HG02623 (cell line): ENCODE data around the gene CBL.

Experiments
- ATAC-seq: cut with Tn5 transposase; IDR thresholded peaks from one replicate; pipeline ENCODE4 v1.9.1; 2021; ENCODE audit warnings: moderate library complexity; ENCODE audit not compliant: unreplicated experiment

The CBL gene

DNA sequence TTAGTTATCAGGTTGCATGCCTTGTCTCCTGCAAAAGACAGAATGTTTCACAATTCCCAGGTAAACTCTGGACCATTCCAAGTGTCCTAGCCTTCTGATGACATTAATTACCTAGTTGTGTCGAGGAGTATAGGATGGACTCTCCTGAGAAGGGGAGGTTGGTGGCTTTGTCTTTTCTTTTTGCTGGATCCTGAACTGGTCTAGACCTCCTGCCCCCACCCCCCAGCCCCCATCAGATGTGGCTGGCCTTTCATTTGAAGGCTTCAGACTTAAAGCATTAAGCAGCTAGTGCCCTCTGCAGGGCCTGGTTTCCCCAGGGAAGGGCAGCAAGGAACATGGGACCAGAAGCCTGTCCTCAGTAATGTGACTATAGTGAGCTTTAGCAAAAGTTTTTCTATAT is 101.1 kb downstream of the CBL start:
- ATAC-seq = no peak

GRCh38 chr11:119307974-119308373 is 101.8 kb downstream of the CBL start:
- no peak for ATAC-seq

- no peak for ATAC-seq
Measured at GRCh38 chr11:119309411-119309810, 103.3 kb downstream of the CBL start.

DNA sequence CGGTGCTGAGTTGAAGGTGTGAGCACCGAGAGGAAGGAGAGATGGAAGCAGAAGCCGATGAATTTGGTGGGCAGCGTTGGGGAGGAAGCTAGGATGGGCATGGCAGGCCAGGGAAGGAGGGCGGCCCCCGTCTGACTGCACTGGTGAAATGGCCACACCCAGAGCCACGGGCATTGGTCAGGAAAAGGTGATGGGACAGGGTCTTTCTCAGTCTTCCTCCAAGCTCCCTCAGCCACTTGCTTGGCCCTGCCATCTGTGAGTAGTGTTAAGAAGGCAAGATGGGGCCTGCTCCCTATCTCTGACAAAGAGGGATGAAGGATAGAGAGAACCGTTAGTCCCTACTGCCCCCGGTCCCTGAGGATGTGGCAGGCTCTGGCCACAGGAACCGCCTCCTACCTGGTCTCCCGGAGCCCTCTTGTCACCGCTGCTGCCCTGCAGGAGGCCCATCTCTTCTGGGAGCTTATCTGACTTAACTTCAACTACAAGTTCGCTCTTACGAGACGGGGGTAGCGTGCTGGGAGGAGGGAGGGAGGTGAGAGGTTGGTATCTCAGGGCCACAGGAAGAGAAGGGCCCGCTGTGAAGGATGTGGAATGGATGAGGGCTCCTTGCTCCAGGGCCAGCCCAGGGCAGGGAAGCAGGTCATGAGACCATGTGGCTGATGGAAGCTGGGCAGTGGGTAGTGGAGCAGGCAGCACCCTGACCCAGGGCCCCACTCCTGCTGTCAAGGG is 104.0 kb downstream of the CBL start:
- ATAC-seq = no peak

DNA sequence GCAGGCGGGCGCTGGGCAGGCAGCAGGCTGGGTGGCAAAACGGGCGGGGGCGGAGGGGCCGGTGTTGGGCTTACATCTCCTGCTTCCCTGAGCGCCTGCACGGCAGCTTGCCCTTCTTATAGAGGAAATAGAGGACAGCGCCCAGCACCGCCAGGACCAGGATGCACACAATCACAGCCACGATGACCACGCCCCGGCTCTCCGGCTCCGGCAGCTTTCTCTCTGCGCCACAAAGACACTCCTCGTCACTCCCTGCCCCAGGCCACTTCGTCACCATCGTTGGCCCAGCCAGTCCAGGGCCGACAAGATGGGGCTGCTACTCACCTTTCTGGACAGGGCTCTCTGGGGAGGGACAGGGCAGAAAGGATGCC is 104.5 kb downstream of the CBL start:
- no peak for ATAC-seq

DNA sequence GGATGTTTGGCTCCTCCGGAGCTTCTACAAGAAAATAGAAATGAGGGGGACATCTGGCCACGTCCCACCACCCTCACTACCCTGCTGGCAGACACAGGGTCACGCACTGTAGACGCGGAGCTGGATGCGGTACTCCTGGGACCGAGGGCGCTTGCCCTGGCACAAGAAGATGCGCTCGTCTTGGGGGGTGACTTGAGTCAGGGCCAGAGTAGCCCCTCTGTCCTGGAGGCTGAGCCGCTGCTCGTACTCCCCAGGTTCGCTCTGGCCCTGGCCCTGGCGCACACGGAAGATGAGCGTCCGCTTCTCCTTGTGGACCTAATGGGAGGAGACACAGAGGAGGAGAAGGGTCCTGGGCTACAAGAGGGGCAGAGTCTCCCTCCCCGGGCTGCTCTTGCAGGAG is 108.6 kb downstream of the CBL start:
- ATAC-seq = no peak

- peak; percentile 39 for ATAC-seq
Measured at GRCh38 chr11:119315131-119316015, 109.2 kb downstream of the CBL start.

- ATAC-seq = no peak
Measured at GRCh38 chr11:119316016-119316728, 110.0 kb downstream of the CBL start.

- no peak for ATAC-seq
Measured at GRCh38 chr11:119316729-119317591, 110.8 kb downstream of the CBL start, which contains the start of gene MCAM. Gene MCAM (minus strand): TSS chr11:119317130. CDS start chr11:119317101, 29 bp downstream.

DNA sequence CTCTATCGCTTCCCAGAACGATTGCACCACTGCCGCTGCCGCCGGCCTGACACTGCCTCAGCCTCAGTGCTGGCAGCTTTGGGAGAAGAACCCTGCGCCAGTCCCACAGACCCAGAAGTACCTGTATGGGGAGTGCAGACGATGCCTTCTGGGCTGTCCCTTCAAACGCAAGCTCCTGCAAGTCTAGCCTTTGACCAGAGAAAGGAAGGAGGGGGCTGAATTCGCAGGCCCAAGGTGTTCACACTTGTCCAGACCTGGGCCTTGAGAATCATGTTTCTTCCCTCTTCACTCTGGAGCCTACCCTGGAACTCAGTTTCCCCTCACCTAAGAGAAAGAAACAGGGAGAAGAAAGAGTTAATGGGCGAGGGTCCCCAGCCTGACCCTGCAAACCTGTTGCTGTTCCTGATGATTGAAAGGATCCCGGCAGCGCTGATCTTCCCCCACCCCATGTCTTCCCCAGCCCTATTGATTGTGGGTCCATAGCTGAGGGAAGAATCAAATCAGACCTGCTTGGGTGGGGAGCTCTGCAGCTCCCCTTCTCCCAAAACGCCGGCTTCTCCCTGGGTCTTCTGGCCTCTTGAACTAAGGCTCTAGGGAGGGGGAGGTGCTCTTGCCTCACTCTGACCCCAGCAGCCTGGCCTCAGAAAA is 111.6 kb downstream of the CBL start:
- no peak for ATAC-seq

GRCh38 chr11:119318240-119319135 is 112.3 kb downstream of the CBL start:
- ATAC-seq = no peak

DNA sequence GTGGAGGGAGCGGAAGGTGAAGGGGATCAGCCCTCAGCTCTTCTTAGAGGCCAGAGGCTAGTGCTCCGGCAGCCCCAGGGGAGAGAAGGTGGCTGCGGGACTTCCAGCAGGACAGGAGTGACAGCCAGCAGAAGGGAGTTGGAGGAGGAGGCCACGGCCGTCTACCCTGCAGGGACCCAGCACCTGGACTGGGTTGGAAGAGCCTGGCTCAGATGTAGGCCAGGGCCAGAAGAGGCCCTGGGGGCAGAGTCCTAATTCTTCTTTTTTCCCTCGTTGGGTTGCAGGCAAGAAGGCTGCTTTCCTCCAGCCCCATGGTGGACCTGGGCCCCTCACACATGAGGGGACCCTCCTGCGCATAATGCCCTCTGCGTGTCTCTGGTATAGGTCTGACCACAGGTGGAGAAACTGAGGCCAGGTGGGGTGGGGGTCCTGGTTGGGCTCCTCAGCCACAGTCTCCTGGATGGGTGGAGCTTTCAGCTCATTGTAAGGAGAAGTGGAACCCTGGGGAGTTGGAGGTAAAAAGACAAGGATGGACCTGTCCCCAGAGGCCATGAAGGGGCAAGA is 113.1 kb downstream of the CBL start:
- ATAC-seq = no peak

DNA sequence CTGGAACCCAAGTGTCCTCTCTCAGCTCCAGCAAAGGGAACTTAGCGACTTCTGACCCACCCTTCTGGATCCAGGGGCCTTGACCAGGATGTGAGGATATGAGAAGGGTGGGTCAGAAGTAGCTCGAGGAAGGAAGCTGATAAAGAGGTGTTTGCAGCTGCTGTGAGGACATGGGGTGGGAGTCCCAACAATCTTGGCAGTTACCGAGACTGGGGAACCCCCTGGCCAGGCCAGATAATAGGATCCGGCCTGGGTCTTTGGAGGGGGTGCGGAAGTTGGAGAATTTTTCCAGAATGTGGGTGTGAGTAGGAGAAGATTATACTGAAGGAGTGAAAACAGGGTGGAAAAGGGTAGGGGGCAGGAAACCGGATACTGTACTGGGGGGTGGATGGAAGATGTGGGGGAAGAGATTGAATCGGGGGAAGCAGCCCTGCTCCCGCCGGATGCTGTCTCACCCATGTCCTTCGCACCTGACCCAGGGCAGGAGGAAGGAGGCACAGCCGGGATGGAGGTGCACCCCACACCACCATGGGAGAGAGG is 113.6 kb downstream of the CBL start:
- ATAC-seq = no peak

DNA sequence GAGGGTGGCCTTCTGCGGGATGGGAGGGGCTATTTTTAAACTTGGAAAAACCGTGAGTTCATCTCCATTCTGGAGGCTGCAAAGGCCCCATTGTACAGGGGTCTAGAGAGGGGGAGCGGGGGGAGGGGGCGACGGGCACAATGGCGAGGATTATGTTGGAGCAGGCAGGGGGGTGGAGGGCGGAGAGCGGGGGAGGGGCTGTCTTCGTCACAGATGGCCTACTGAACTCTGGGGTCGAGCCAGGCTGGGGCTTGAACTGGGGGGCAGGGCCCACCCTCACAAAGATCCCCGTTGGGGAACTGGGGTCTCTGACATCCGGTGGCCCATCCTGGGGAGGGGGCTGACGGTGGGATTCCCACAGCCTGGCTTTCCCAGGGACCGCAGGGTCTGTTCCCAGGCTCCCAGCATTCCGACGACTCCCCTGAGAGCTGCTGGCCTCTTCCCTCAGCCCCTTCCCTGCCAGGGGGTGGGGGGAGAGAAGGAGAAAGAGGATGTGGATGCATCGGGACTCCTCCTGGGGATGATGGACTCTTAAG is 114.2 kb downstream of the CBL start:
- no peak for ATAC-seq

- peak; percentile 46 for ATAC-seq
Measured at GRCh38 chr11:119320776-119321524, 114.8 kb downstream of the CBL start.

- ATAC-seq = no peak
Measured at GRCh38 chr11:119322360-119322739, 116.2 kb downstream of the CBL start.

DNA sequence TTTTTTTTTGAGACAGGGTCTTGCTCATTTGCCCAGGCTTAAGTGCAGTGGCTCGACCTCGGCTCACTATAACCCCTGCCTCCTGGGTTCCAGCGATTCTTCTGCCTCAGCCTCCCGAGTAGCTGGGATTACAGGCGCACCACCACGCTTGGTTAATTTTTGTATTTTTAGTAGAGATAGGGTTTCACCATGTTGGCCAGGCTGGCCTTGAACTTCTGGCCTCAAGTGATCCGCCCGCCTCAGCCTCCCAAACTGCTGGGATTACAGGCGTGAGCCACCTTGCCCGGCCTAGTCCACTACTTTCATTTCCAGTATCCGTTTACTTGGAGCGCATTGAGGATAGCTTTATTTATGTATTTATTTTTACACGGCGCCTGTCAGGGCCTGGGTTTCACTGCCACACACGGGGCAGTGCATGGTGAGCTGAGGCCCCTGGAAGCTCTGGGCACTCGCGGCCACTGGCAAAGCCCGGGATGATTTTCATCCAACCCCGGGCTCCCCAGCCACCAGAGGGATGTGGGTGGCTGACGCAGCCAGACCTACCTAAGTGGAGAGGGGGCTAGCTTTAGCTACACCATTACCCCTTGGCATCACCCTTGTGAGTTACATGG is 116.9 kb downstream of the CBL start:
- ATAC-seq = no peak
